Transverse colon (tissue), 4 donors: ENCODE data around the gene RBM5. TPM values are rescaled to one million over a fixed set of nuclear protein-coding genes. Genes with fewer than 3 reads are reported as not detected.

Experiments
- DNase-seq: peaks from one replicate; pipeline ENCODE4 v3.0.0-alpha.2; 2019
- H3K27ac ChIP-seq, 4 donors: fragments of 200-600 bp; sonication (generic); 2 replicates each; pipeline ENCODE4 v1.5.1; 2016 to 2018; ENCODE audit warnings: inconsistent platforms in 4 of 4
- H3K27me3 ChIP-seq: fragments of 200-600 bp; sonication (generic); 2 replicates; pipeline ENCODE4 v1.5.1; 2017; ENCODE audit warnings: inconsistent platforms
- H3K36me3 ChIP-seq, 4 donors: fragments of 200-600 bp; sonication (generic); 2 replicates each; pipeline ENCODE4 v1.5.1; 2017 to 2019; ENCODE audit warnings: inconsistent platforms in 4 of 4
- H3K4me1 ChIP-seq, 4 donors: fragments of 200-600 bp; sonication (generic); 2 replicates each; pipeline ENCODE4 v1.5.1; 2017 to 2020; ENCODE audit warnings: inconsistent platforms in 4 of 4
- H3K4me3 ChIP-seq, 4 donors: fragments of 200-600 bp; sonication (generic); 1 replicate in 1 of 4; 2 replicates in 3 of 4; pipeline versions ENCODE4 v1.5.1 to v1.6.1; 2017 to 2019; ENCODE audit warnings: inconsistent platforms in 4 of 4
- H3K9me3 ChIP-seq, 2 donors: fragments of 200-600 bp; sonication (generic); 2 replicates each; pipeline ENCODE4 v1.5.1; 2017 to 2019; ENCODE audit warnings: inconsistent platforms in 2 of 2
- CTCF ChIP-seq, 5 experiments: fragments of 200-600 bp in 3 of 5; fragments of 450-650 bp in 2 of 5; sonication (generic) in 3 of 5; IDR thresholded peaks; 1 replicate in 2 of 5; 2 replicates in 3 of 5; pipeline ENCODE4 v1.5.1; 2016 to 2017; ENCODE audit warnings: antibody characterized with exemption in 5 of 5, inconsistent platforms in 3 of 5, mild to moderate bottlenecking in 2 of 5, moderate library complexity in 1 of 5
- EP300 ChIP-seq: sonication (generic); formaldehyde crosslinking; IDR thresholded peaks from one replicate; pipeline ENCODE4 v1.6.1; 2017; ENCODE audit warnings: antibody characterized with exemption, low read depth
- POLR2A ChIP-seq: fragments of 450-650 bp; IDR thresholded peaks from one replicate; pipeline ENCODE4 v1.6.1; 2016; ENCODE audit warnings: antibody characterized with exemption, mild to moderate bottlenecking, moderate library complexity
- POLR2AphosphoS5 ChIP-seq, 3 donors: sonication (generic); formaldehyde crosslinking; IDR thresholded peaks; one replicate each; pipeline ENCODE4 v1.6.1; 2016; ENCODE audit warnings: antibody characterized with exemption in 3 of 3
- WGBS, 2 donors: methylation state at CpG; one replicate each; pipeline ENCODE4 v1.1.5; 2018; ENCODE audit warnings: low coverage in 1 of 2; 5-methylcytosine and 5-hydroxymethylcytosine counted together
- in situ Hi-C, 4 donors: fragments of 200-750 bp; cut with MboI; loops; one replicate each; pipeline versions ENCODE4 v1.15.0 to v1.15.1; 2017; ENCODE audit warnings: low sequenced_read_pairs in 3 of 4, low pct_ligation_motif_present in 1 of 4, low pct_unique_long_range_greater_than_20kb in 1 of 4
- intact Hi-C: fragments of 100-400 bp; cut with DNase I; formaldehyde crosslinking; loops from one replicate; pipeline ENCODE4 v1.15.1; 2023; ENCODE audit warnings: low total_unique reads
- total RNA-seq, 4 donors: library from RNA; depleted of rRNA; stranded (reverse); fragments of >200 nt; gene quantifications; one replicate each; pipeline ENCODE4 v1.1.0, GENCODE V29; 2016

The RBM5 gene
- total RNA-seq, 4 donors from 2014 or later: 238 to 391 (median 304) TPM

- Histone ChIP-seq H3K27ac (peak overlapping the region; percentile 75 to 85 (median 82)), H3K9me3 (no peaks in the 10 kb centered on the region), H3K36me3 (no peaks in the 10 kb centered on the region), H3K4me1 (peaks cover 20 to 69% (median 49%) of the 10 kb centered on the region in 4 donors), H3K4me3 (peak overlapping the region in 3 of 4 donors; percentile 53 to 64 (median 62)), H3K27me3 (peaks cover 14% of the 10 kb centered on the region)
- WGBS, 2 donors: 20 to 22% methylated on average over 2 to 20 of the region's 20 CpGs
- in situ Hi-C loops (no loop called here), intact Hi-C loops (no loop called here)
- TF ChIP-seq EP300 (no peak), POLR2A (peak; percentile 29)
- DNase-seq: peak; percentile 48
Measured at GRCh38 chr3:50156549-50157493, 68.1 kb downstream of the RBM5 start.

- intact Hi-C loops: no loop called here
- H3K4me3 ChIP-seq: no peak overlapping the region
- peaks cover 14% of the 10 kb centered on the region for H3K27me3 ChIP-seq
- in situ Hi-C loops: no loop called here
- H3K27ac ChIP-seq: peak overlapping the region; percentile 75 to 85 (median 82)
- H3K36me3 ChIP-seq: no peaks in the 10 kb centered on the region
- H3K4me1 ChIP-seq: peaks cover 25 to 80% (median 59%) of the 10 kb centered on the region in 4 donors
- DNase-seq: no peak
- WGBS, 2 donors: 68% methylated on average over 12 of the region's 12 CpGs; no CpG with 5 or more reads in 1 of the 2 donors
- TF ChIP-seq EP300: no peak
- no peak for TF ChIP-seq POLR2A
- no peak for TF ChIP-seq CTCF (IDR thresholded peaks at IDR 0.05)
- TF ChIP-seq POLR2AphosphoS5 (IDR thresholded peaks at IDR 0.05): no peak
- H3K9me3 ChIP-seq: no peaks in the 10 kb centered on the region
Measured at GRCh38 chr3:50157827-50158529, 69.3 kb downstream of the RBM5 start.

- intact Hi-C loops: no loop called here
- WGBS, 2 donors: 81% methylated on average over 10 of the region's 10 CpGs; no CpG with 5 or more reads in 1 of the 2 donors
- Histone ChIP-seq H3K4me3 (no peak overlapping the region), H3K27ac (peak overlapping the region in 2 of 4 donors; percentile 0 to 82), H3K36me3 (no peaks in the 10 kb centered on the region), H3K27me3 (peaks cover 14% of the 10 kb centered on the region), H3K4me1 (peaks cover 28 to 87% (median 64%) of the 10 kb centered on the region in 4 donors), H3K9me3 (no peaks in the 10 kb centered on the region)
- DNase-seq: no peak
- TF ChIP-seq CTCF (IDR thresholded peaks at IDR 0.05) (no peak), POLR2AphosphoS5 (IDR thresholded peaks at IDR 0.05) (no peak), EP300 (no peak), POLR2A (no peak)
- in situ Hi-C loops: no loop called here
Measured at GRCh38 chr3:50158530-50159146, 69.9 kb downstream of the RBM5 start.

GRCh38 chr3:50160561-50160983, 71.9 kb downstream of the RBM5 start:
- Histone ChIP-seq H3K4me3 (no peak overlapping the region), H3K27me3 (peaks cover 12% of the 10 kb centered on the region), H3K36me3 (no peaks in the 10 kb centered on the region), H3K9me3 (no peaks in the 10 kb centered on the region), H3K27ac (peak overlapping the region; percentile 71 to 82 (median 80)), H3K4me1 (peaks cover 39 to 99% (median 71%) of the 10 kb centered on the region in 4 donors)
- in situ Hi-C loops: no loop called here
- no peak for DNase-seq
- WGBS, 2 donors: 71% methylated on average over 7 of the region's 7 CpGs; no CpG with 5 or more reads in 1 of the 2 donors
- no peak for TF ChIP-seq POLR2AphosphoS5 (IDR thresholded peaks at IDR 0.05)
- no peak for TF ChIP-seq CTCF (IDR thresholded peaks at IDR 0.05)
- TF ChIP-seq POLR2A: no peak
- TF ChIP-seq EP300: no peak
- intact Hi-C loops: no loop called here
